H1 (cell line): ENCODE data around the gene OLFML2A.

ENCODE experiments used
- CBX5 ChIP-seq: fragments of 300-800, 300-1000 bp; sonication (generic); IDR thresholded peaks from 2 replicates; pipeline ENCODE4 v1.7.1; 2016; ENCODE audit warnings: antibody characterized with exemption, low read length, low read depth
- CREB1 ChIP-seq: IDR thresholded peaks from 2 replicates; pipeline ENCODE4 v1.6.1; 2012; ENCODE audit warnings: inconsistent platforms
- EGR1 ChIP-seq: IDR thresholded peaks from 2 replicates; pipeline ENCODE4 v1.6.1; 2011; ENCODE audit warnings: low read depth, low read length, borderline replicate concordance
- EZH2 ChIP-seq: fragments of 200-600 bp; sonication (generic); IDR thresholded peaks from 2 replicates; pipeline ENCODE4 v1.7.1; 2012; ENCODE audit warnings: low read depth, mild to moderate bottlenecking, moderate library complexity, low read length, inconsistent platforms; ENCODE audit not compliant: severe bottlenecking
- POLR2A ChIP-seq, 2 experiments: IDR thresholded peaks; 1 replicate in 1 of 2; 2 replicates in 1 of 2; pipeline ENCODE4 v1.6.1; 2011; ENCODE audit warnings: low read depth in 2 of 2, low read length in 2 of 2, mild to moderate bottlenecking in 2 of 2; ENCODE audit errors: control extremely low read depth in 1 of 2
- SP2 ChIP-seq: IDR thresholded peaks from 2 replicates; pipeline ENCODE4 v1.6.1; 2012; ENCODE audit warnings: mild to moderate bottlenecking, low read length, inconsistent platforms
- TAF1 ChIP-seq: IDR thresholded peaks from 2 replicates; pipeline ENCODE4 v1.6.1; 2011; ENCODE audit warnings: mild to moderate bottlenecking, low read depth, low read length
- TF ChIP-seq, protein P1 (sequence below), 3 experiments: IDR thresholded peaks; 1 replicate in 2 of 3; 2 replicates in 1 of 3; pipeline versions ENCODE4 v1.5.1 to v1.6.1; 2011; ENCODE audit warnings: low read length in 3 of 3, mild to moderate bottlenecking in 3 of 3, inconsistent platforms in 2 of 3, low read depth in 1 of 3, moderate library complexity in 1 of 3; ENCODE audit not compliant: insufficient read depth in 1 of 3; ENCODE audit errors: control extremely low read depth in 1 of 3

DNA sequence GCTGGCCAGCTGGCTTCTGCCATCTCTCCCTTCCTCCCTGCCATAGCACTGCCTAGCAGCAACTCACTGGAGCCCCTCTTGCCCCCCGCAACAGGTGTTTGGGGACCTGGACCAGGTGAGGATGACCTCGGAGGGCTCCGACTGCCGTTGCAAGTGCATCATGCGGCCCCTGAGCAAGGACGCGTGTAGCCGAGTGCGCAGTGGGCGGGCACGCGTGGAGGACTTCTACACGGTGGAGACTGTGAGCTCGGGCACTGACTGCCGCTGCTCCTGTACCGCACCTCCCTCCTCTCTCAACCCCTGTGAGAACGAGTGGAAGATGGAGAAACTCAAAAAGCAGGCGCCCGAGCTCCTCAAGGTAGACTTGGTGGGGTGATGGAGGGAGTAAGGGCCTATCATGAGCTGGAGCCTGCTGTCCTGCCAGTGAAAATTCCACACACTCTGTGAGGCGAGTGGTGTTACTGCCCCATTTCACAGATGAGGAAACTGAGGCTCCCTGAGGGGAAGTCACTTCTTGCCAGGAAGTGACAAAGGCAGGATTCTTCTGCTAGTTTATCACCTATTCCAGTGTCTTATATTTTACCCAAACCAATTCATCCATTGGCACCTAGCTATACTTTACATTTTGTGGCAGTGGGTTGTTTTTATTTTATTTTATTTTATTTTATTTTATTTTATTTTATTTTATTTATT lies 10.1 kb downstream of the OLFML2A start:
- no peak for TF ChIP-seq TAF1
- no peak for TF ChIP-seq POLR2A (IDR thresholded peaks at IDR 0.05; ENCODE audit: control extremely low read depth in 1 of 2, low read depth in 2 of 2, low read length in 2 of 2)
- TF ChIP-seq, protein P1, sequence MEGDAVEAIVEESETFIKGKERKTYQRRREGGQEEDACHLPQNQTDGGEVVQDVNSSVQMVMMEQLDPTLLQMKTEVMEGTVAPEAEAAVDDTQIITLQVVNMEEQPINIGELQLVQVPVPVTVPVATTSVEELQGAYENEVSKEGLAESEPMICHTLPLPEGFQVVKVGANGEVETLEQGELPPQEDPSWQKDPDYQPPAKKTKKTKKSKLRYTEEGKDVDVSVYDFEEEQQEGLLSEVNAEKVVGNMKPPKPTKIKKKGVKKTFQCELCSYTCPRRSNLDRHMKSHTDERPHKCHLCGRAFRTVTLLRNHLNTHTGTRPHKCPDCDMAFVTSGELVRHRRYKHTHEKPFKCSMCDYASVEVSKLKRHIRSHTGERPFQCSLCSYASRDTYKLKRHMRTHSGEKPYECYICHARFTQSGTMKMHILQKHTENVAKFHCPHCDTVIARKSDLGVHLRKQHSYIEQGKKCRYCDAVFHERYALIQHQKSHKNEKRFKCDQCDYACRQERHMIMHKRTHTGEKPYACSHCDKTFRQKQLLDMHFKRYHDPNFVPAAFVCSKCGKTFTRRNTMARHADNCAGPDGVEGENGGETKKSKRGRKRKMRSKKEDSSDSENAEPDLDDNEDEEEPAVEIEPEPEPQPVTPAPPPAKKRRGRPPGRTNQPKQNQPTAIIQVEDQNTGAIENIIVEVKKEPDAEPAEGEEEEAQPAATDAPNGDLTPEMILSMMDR (IDR thresholded peaks at IDR 0.05; ENCODE audit: control extremely low read depth in 1 of 3, insufficient read depth in 1 of 3, low read depth in 1 of 3, low read length in 3 of 3) = no peak
- no peak for TF ChIP-seq CBX5
- TF ChIP-seq EGR1 = no peak
- no peak for TF ChIP-seq SP2
- TF ChIP-seq EZH2 = no peak
- no peak for TF ChIP-seq CREB1
